HepG2 (cell line): ENCODE results near the gene SERTAD3. TPM values are rescaled to one million over a fixed set of nuclear protein-coding genes. Genes with fewer than 3 reads are reported as not detected.

Source experiments
- AHDC1 ChIP-seq: sonication (generic); formaldehyde crosslinking; IDR thresholded peaks from 2 replicates; pipeline ENCODE4 v1.5.1; 2020; ENCODE audit warnings: mild to moderate bottlenecking, missing genetic modification reagents, borderline replicate concordance
- BCLAF1 ChIP-seq: fragments of 450-650 bp; IDR thresholded peaks from 2 replicates; pipeline ENCODE4 v1.6.1; 2017; ENCODE audit warnings: mild to moderate bottlenecking
- EED ChIP-seq: sonication (generic); formaldehyde crosslinking; IDR thresholded peaks from 2 replicates; pipeline ENCODE4 v1.5.0; 2020; ENCODE audit warnings: mild to moderate bottlenecking, missing genetic modification reagents
- KDM5A ChIP-seq: fragments of 200-600 bp; sonication (generic); IDR thresholded peaks from 2 replicates; pipeline ENCODE4 v1.7.0; 2018; ENCODE audit warnings: antibody characterized with exemption, mild to moderate bottlenecking, low read length, borderline replicate concordance
- PPARG ChIP-seq: conservative IDR thresholded peaks from 2 replicates; pipeline ENCODE4 v1.6.1; 2016; ENCODE audit warnings: missing biosample characterization, missing genetic modification reagents
- RORA ChIP-seq: sonication (generic); formaldehyde crosslinking; IDR thresholded peaks from 2 replicates; pipeline ENCODE4 v1.5.0; 2020; ENCODE audit warnings: mild to moderate bottlenecking, missing genetic modification reagents, moderate library complexity
- TAF15 ChIP-seq: fragments of 200-400 bp; formaldehyde crosslinking; IDR thresholded peaks from one replicate; pipeline ENCODE4 v1.6.1; 2018; ENCODE audit warnings: mild to moderate bottlenecking, low read depth, low read length; ENCODE audit not compliant: poor library complexity, severe bottlenecking
- THAP8 ChIP-seq: sonication (generic); formaldehyde crosslinking; IDR thresholded peaks from 2 replicates; pipeline ENCODE4 v1.5.1; 2020; ENCODE audit warnings: missing genetic modification reagents, mild to moderate bottlenecking, borderline replicate concordance
- U2AF1 ChIP-seq: fragments of 200-400 bp; formaldehyde crosslinking; optimal IDR thresholded peaks from 2 replicates; pipeline ENCODE3; 2017; ENCODE audit warnings: mild to moderate bottlenecking, low read depth, low read length
- YEATS2 ChIP-seq: sonication (generic); formaldehyde crosslinking; IDR thresholded peaks from 2 replicates; pipeline ENCODE4 v1.4.0; 2020; ENCODE audit warnings: missing genetic modification reagents, borderline replicate concordance
- ZBTB38 ChIP-seq: sonication (generic); formaldehyde crosslinking; IDR thresholded peaks from 2 replicates; pipeline ENCODE4 v1.5.1; 2020; ENCODE audit warnings: mild to moderate bottlenecking, missing genetic modification reagents
- ZBTB8A ChIP-seq: sonication (generic); formaldehyde crosslinking; IDR thresholded peaks from 2 replicates; pipeline ENCODE4 v1.4.0; 2020; ENCODE audit warnings: mild to moderate bottlenecking, low read depth, missing genetic modification reagents, borderline replicate concordance
- ZGPAT ChIP-seq: IDR thresholded peaks from 2 replicates; pipeline ENCODE4 v1.6.1; 2016; ENCODE audit warnings: mild to moderate bottlenecking
- ZNF121 ChIP-seq: sonication (generic); formaldehyde crosslinking; IDR thresholded peaks from 2 replicates; pipeline ENCODE4 v1.5.0; 2020; ENCODE audit warnings: mild to moderate bottlenecking, missing genetic modification reagents
- ZNF605 ChIP-seq: sonication (generic); formaldehyde crosslinking; IDR thresholded peaks from 2 replicates; pipeline ENCODE4 v1.8.0; 2022; ENCODE audit warnings: mild to moderate bottlenecking, missing genetic modification reagents
- ZNF746 ChIP-seq: sonication (generic); formaldehyde crosslinking; IDR thresholded peaks from 2 replicates; pipeline ENCODE4 v1.8.0; 2022; ENCODE audit warnings: mild to moderate bottlenecking, missing genetic modification reagents
- ZNF780A ChIP-seq: sonication (generic); formaldehyde crosslinking; IDR thresholded peaks from 2 replicates; pipeline ENCODE4 v1.8.0; 2022; ENCODE audit warnings: mild to moderate bottlenecking, missing genetic modification reagents, moderate library complexity
- polyA plus RNA-seq, 8 experiments: library from polyadenylated mRNA; depleted of rRNA in 3 of 8; stranded (reverse) in 7 of 8; unstranded in 1 of 8; fragments of >200 nt; fragmentation: Illumina TruSeq in 4 of 8; extraction: Trizol in 4 of 8; gene quantifications; 2 replicates each; pipeline versions ENCODE4 v1.2.1 to v1.2.3, GENCODE V29; 2011 to 2016; ENCODE audit warnings: low read depth in 4 of 8, missing spikeins in 1 of 8, mixed read lengths in 1 of 8; ENCODE audit not compliant: insufficient read depth in 1 of 8
- total RNA-seq, 5 experiments: library from RNA; depleted of rRNA; stranded (reverse); fragments of >200 nt; fragmentation: Illumina TruSeq; extraction: Trizol; gene quantifications; 2 replicates each; pipeline ENCODE4 v1.2.3, GENCODE V29; 2016; ENCODE audit warnings: low read depth in 1 of 5

The SERTAD3 gene
- total and polyA plus RNA-seq, 2 of the 13 experiments (the other 11 are each of a cell fraction or from before 2014, with no cell fraction given): 9.6 to 16.9 TPM

- TF ChIP-seq YEATS2 (CRISPR knock-in tag) (peak; percentile 70; the same call in 1 of the 2 replicates), TAF15 (peak; percentile 47), U2AF1 (no peak), KDM5A (no peak; the same call in 1 of the 2 replicates), ZNF605 (peak; percentile 94), ZNF780A (no peak), ZBTB8A (CRISPR knock-in tag) (no peak), AHDC1 (CRISPR knock-in tag) (no peak), ZNF746 (CRISPR knock-in tag) (peak; percentile 79), ZBTB38 (CRISPR knock-in tag) (peak; percentile 75), BCLAF1 (no peak), EED (CRISPR knock-in tag) (peak; percentile 49), PPARG (CRISPR knock-in tag) (no peak; the same call in 1 of the 2 replicates), THAP8 (CRISPR knock-in tag) (no peak), ZNF121 (peak; percentile 76), RORA (no peak), ZGPAT (CRISPR knock-in tag) (peak; percentile 88)
Observed at GRCh38 chr19:40420766-40421765, 23.1 kb downstream of the SERTAD3 start (continued).
